ENCODE data around the gene LYG2.

The LYG2 gene

GRCh38 chr2:99275882-99276281, 20.4 kb upstream of the LYG2 start:
- Histone ChIP-seq H3K27me3 (ENCODE audit: control insufficient read depth, low read length) (no peaks in the 10 kb centered on the region), H3K4me3 (ENCODE audit: low read length) (no peak overlapping the region), H3K36me3 (ENCODE audit: control insufficient read depth, low read length) (no peaks in the 10 kb centered on the region), H3K4me2 (ENCODE audit: low read length) (no peak overlapping the region), H3F3A (ENCODE audit: control insufficient read depth, insufficient read depth) (no peaks in the 10 kb centered on the region), H3K9me2 (replicated peaks; ENCODE audit: control insufficient read depth, low read length) (no peaks in the 10 kb centered on the region; the same call in 1 of the 2 replicates), H3K79me2 (ENCODE audit: control insufficient read depth, low read length) (no peaks in the 10 kb centered on the region), H3K9me3 (ENCODE audit: control insufficient read depth, insufficient read depth, low read length) (peaks cover 2% of the 10 kb centered on the region; the same call in 1 of the 2 replicates), H3K4me1 (ENCODE audit: control insufficient read depth, low read length) (no peaks in the 10 kb centered on the region), H4K20me1 (ENCODE audit: control insufficient read depth, insufficient read depth, low read depth, low read length) (no peaks in the 10 kb centered on the region), H3K27ac (ENCODE audit: low read depth, low read length) (no peak overlapping the region)
- TF ChIP-seq CTCF (IDR thresholded peaks at IDR 0.05; ENCODE audit: low read depth, low read length, poor library complexity, severe bottlenecking) (no peak), EZH2phosphoT487 (IDR thresholded peaks at IDR 0.05; ENCODE audit: borderline replicate concordance, low read length) (no peak)

DNA sequence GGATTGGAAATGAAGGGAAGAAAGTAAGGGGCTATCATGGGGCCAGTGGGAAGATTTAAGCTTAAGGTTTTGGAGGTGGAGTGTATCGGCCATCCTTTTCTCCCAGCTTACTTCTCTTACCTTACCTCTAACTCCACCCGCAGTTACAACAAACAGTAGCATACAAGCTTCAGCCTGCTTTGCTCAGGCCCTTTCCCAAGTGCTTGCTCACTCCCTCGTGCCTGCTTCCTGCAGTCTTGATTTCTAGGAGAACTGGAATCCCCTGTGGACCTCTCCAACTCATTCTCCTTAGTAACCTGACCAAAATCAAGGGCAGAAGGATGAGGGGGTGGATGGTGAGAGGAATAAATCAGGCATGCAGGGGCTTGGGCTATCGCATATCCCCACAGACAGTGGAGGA, 5.8 kb upstream of the LYG2 start:
- H3K4me3 ChIP-seq (ENCODE audit: low read length): no peak overlapping the region
- H3K79me2 ChIP-seq (ENCODE audit: control insufficient read depth, low read length): no peaks in the 10 kb centered on the region
- H3K9me3 ChIP-seq (ENCODE audit: control insufficient read depth, insufficient read depth, low read length): no peaks in the 10 kb centered on the region
- H3K36me3 ChIP-seq (ENCODE audit: control insufficient read depth, low read length): no peaks in the 10 kb centered on the region
- H3K4me1 ChIP-seq (ENCODE audit: control insufficient read depth, low read length): no peaks in the 10 kb centered on the region
- H3F3A ChIP-seq (ENCODE audit: control insufficient read depth, insufficient read depth): no peaks in the 10 kb centered on the region
- TF ChIP-seq CTCF (IDR thresholded peaks at IDR 0.05; ENCODE audit: low read depth, low read length, poor library complexity, severe bottlenecking) (no peak), EZH2phosphoT487 (IDR thresholded peaks at IDR 0.05; ENCODE audit: borderline replicate concordance, low read length) (no peak)
- peaks cover 2% of the 10 kb centered on the region; the same call in 1 of the 2 replicates for H3K27me3 ChIP-seq (ENCODE audit: control insufficient read depth, low read length)
- H3K27ac ChIP-seq (ENCODE audit: low read depth, low read length): no peak overlapping the region
- H4K20me1 ChIP-seq (ENCODE audit: control insufficient read depth, insufficient read depth, low read depth, low read length): no peaks in the 10 kb centered on the region
- H3K9me2 ChIP-seq (replicated peaks; ENCODE audit: control insufficient read depth, low read length): no peaks in the 10 kb centered on the region
- H3K4me2 ChIP-seq (ENCODE audit: low read length): no peak overlapping the region

GRCh38 chr2:99260184-99260583, 4.7 kb upstream of the LYG2 start:
- no peaks in the 10 kb centered on the region for H3K9me3 ChIP-seq (ENCODE audit: control insufficient read depth, insufficient read depth, low read length)
- H3K4me3 ChIP-seq (ENCODE audit: low read length): no peak overlapping the region
- no peaks in the 10 kb centered on the region for H3K9me2 ChIP-seq (replicated peaks; ENCODE audit: control insufficient read depth, low read length)
- H3K27me3 ChIP-seq (ENCODE audit: control insufficient read depth, low read length): peaks cover 2% of the 10 kb centered on the region; the same call in 1 of the 2 replicates
- no peak overlapping the region for H3K27ac ChIP-seq (ENCODE audit: low read depth, low read length)
- no peaks in the 10 kb centered on the region for H3K79me2 ChIP-seq (ENCODE audit: control insufficient read depth, low read length)
- H3K36me3 ChIP-seq (ENCODE audit: control insufficient read depth, low read length): no peaks in the 10 kb centered on the region
- H4K20me1 ChIP-seq (ENCODE audit: control insufficient read depth, insufficient read depth, low read depth, low read length): no peaks in the 10 kb centered on the region
- H3F3A ChIP-seq (ENCODE audit: control insufficient read depth, insufficient read depth): no peaks in the 10 kb centered on the region
- no peaks in the 10 kb centered on the region for H3K4me1 ChIP-seq (ENCODE audit: control insufficient read depth, low read length)
- no peak overlapping the region for H3K4me2 ChIP-seq (ENCODE audit: low read length)
- TF ChIP-seq CTCF (IDR thresholded peaks at IDR 0.05; ENCODE audit: low read depth, low read length, poor library complexity, severe bottlenecking): no peak
- no peak for TF ChIP-seq EZH2phosphoT487 (IDR thresholded peaks at IDR 0.05; ENCODE audit: borderline replicate concordance, low read length)

All from DOHH2 (cell line).